Endothelial cell of umbilical vein (primary cell): ENCODE measurements around the gene CAMTA1. TPM values are rescaled to one million over a fixed set of nuclear protein-coding genes. Genes with fewer than 3 reads are reported as not detected.

Experiments used
- BruUV-seq: library from RNA; stranded (reverse); fragments of 400-500 nt; replicated peaks from 2 replicates; lab custom pipeline; 2021; lab: Mats Ljungman, UMichigan
- CTCF ChIA-PET: fragments of 300-600, 350-600 bp; sonication (Branson Sonifier 250); formaldehyde crosslinking; loops from one replicate; lab custom pipeline; 2021; ENCODE audit warnings: antibody characterized with exemption, inconsistent platforms; lab: Charles Lee
- POLR2A ChIA-PET: fragments of 300-600, 350-600 bp; sonication (Branson Sonifier 250); formaldehyde crosslinking; loops from one replicate; lab custom pipeline; 2021; ENCODE audit warnings: antibody characterized with exemption, inconsistent platforms; lab: Charles Lee
- DNase-seq: peaks from one replicate; pipeline ENCODE4 v3.0.0-alpha.2; 2011; ENCODE audit warnings: low read depth, low spot score
- FAIRE-seq: peaks from 2 replicates; lab custom pipeline; 2011; peaks lifted over from hg19 to GRCh38; lab: Jason Lieb, UNC
- H2AFZ ChIP-seq: 2 replicates; pipeline ENCODE4 v1.6.0; 2012; ENCODE audit warnings: low read depth, low read length, control low read depth, inconsistent platforms
- H3K27ac ChIP-seq: 2 replicates; pipeline ENCODE4 v1.5.1; 2011; ENCODE audit warnings: low read depth, mild to moderate bottlenecking, control low read depth, low read length, moderate library complexity; ENCODE audit not compliant: insufficient read depth
- H3K27me3 ChIP-seq, 2 experiments: 2 replicates each; pipeline versions ENCODE4 v1.6.0 to v1.6.1; 2011; ENCODE audit warnings: low read length in 2 of 2, mixed read lengths in 1 of 2; ENCODE audit not compliant: control insufficient read depth in 2 of 2, insufficient read depth in 2 of 2
- H3K36me3 ChIP-seq, 2 experiments: 2 replicates in 1 of 2; 3 replicates in 1 of 2; pipeline ENCODE4 v1.5.1; 2011; ENCODE audit warnings: low read length in 2 of 2, mild to moderate bottlenecking in 1 of 2, moderate library complexity in 1 of 2; ENCODE audit not compliant: control insufficient read depth in 2 of 2, insufficient read depth in 2 of 2; ENCODE audit errors: extremely low read depth in 1 of 2
- H3K4me1 ChIP-seq: 3 replicates; pipeline ENCODE4 v1.5.1; 2011; ENCODE audit warnings: mild to moderate bottlenecking, low read length; ENCODE audit not compliant: control insufficient read depth, insufficient read depth; ENCODE audit errors: extremely low read depth
- H3K4me2 ChIP-seq: 2 replicates; pipeline ENCODE4 v1.6.1; 2011; ENCODE audit warnings: low read length, control low read depth, mixed read lengths; ENCODE audit not compliant: insufficient read depth
- H3K4me3 ChIP-seq, 3 experiments: fragments of 200-600 bp in 1 of 3; sonication (generic), shearing (Covaris generic) in 1 of 3; replicated peaks in 1 of 3; 2 replicates each; pipeline ENCODE4 v1.5.1; 2011 to 2016; ENCODE audit warnings: control low read depth in 3 of 3, low read length in 3 of 3, mild to moderate bottlenecking in 2 of 3, inconsistent platforms in 1 of 3, low read depth in 1 of 3, moderate library complexity in 1 of 3; ENCODE audit not compliant: insufficient read depth in 1 of 3
- H3K79me2 ChIP-seq: 2 replicates; pipeline ENCODE4 v1.6.0; 2012; ENCODE audit warnings: low read length, inconsistent platforms; ENCODE audit not compliant: control insufficient read depth, insufficient read depth
- H3K9ac ChIP-seq: replicated peaks from 2 replicates; pipeline ENCODE3; 2011; ENCODE audit warnings: low read length, control low read depth; ENCODE audit not compliant: insufficient read depth; ENCODE audit errors: extremely low read depth
- H3K9me1 ChIP-seq: replicated peaks from 3 replicates; pipeline ENCODE4 v1.6.0; 2011; ENCODE audit warnings: mild to moderate bottlenecking, low read length; ENCODE audit not compliant: control insufficient read depth, insufficient read depth; ENCODE audit errors: extremely low read depth
- H3K9me3 ChIP-seq: replicated peaks from 2 replicates; pipeline ENCODE4 v1.5.1; 2012; ENCODE audit warnings: low read length, inconsistent platforms; ENCODE audit not compliant: control insufficient read depth, insufficient read depth
- H4K20me1 ChIP-seq: replicated peaks from 2 replicates; pipeline ENCODE3; 2011; ENCODE audit warnings: mild to moderate bottlenecking, low read length; ENCODE audit not compliant: control insufficient read depth, insufficient read depth; ENCODE audit errors: extremely low read depth
- CTCF ChIP-seq, 2 donors: IDR thresholded peaks; 1 replicate in 1 of 2; 2 replicates in 1 of 2; pipeline ENCODE4 v1.5.1; 2011; ENCODE audit warnings: low read length in 2 of 2, mild to moderate bottlenecking in 2 of 2, moderate library complexity in 2 of 2, control low read depth in 1 of 2, inconsistent platforms in 1 of 2, low read depth in 1 of 2; ENCODE audit not compliant: insufficient read depth in 1 of 2; ENCODE audit errors: extremely low read depth in 1 of 2
- EZH2 ChIP-seq: IDR thresholded peaks from 2 replicates; pipeline ENCODE4 v1.6.1; 2012; ENCODE audit warnings: borderline replicate concordance, low read depth, mild to moderate bottlenecking, moderate library complexity, low read length, inconsistent platforms; ENCODE audit not compliant: severe bottlenecking
- FOS ChIP-seq: IDR thresholded peaks from 2 replicates; pipeline ENCODE4 v1.6.1; 2011; ENCODE audit warnings: mild to moderate bottlenecking, low read length, moderate library complexity, borderline replicate concordance; ENCODE audit not compliant: insufficient read depth
- GATA2 ChIP-seq: IDR thresholded peaks from 2 replicates; pipeline ENCODE4 v1.7.0; 2011; ENCODE audit warnings: low read depth, mild to moderate bottlenecking, moderate library complexity, mixed read lengths, low read length; ENCODE audit not compliant: insufficient read length, insufficient read depth
- JUN ChIP-seq: IDR thresholded peaks from 2 replicates; pipeline ENCODE4 v1.6.1; 2011; ENCODE audit warnings: borderline replicate concordance, low read depth; ENCODE audit not compliant: insufficient read length, insufficient read depth
- MAX ChIP-seq: IDR thresholded peaks from 2 replicates; pipeline ENCODE4 v1.6.1; 2011; ENCODE audit not compliant: insufficient read depth, insufficient read length
- MYC ChIP-seq: IDR thresholded peaks from one replicate; pipeline ENCODE4 v1.6.1; 2011; ENCODE audit warnings: mild to moderate bottlenecking, low read depth, low read length
- POLR2A ChIP-seq: IDR thresholded peaks from 2 replicates; pipeline ENCODE4 v1.6.1; 2012; ENCODE audit warnings: low read depth, mild to moderate bottlenecking, control low read depth, low read length
- POLR2AphosphoS5 ChIP-seq: IDR thresholded peaks from 2 replicates; pipeline ENCODE4 v1.6.1; 2012; ENCODE audit warnings: low read depth, mild to moderate bottlenecking, control low read depth, low read length, moderate library complexity; ENCODE audit not compliant: insufficient read depth
- dilution Hi-C: fragments of 300-500 bp; cut with MboI; formaldehyde crosslinking; loops from one replicate; pipeline ENCODE4 v1.15.0; 2019; ENCODE audit warnings: low sequenced_read_pairs; ENCODE audit not compliant: extremely low pct_ligation_motif_present
- intact Hi-C: fragments of 100-400 bp; cut with micrococcal nuclease; formaldehyde crosslinking; loops from one replicate; pipeline ENCODE4 v1.10.0; 2022
- polyA plus RNA-seq, 4 experiments: library from polyadenylated mRNA; depleted of rRNA in 3 of 4; stranded (reverse) in 3 of 4; unstranded in 1 of 4; fragments of >200 nt; gene quantifications; 2 replicates each; pipeline versions ENCODE4 v1.2.1 to v1.2.3, GENCODE V29; 2011 to 2012; ENCODE audit warnings: missing spikeins in 1 of 4
- total RNA-seq: library from RNA; stranded (reverse); gene quantifications from 2 replicates; pipeline ENCODE4 v1.2.3, GENCODE V29; 2021

CAMTA1 gene
- total and polyA plus RNA-seq, 2 donors (not counting 3 experiments of a cell fraction or from before 2014, with no cell fraction given) = 50.8 to 92.7 TPM

- DNase-seq (no peak), FAIRE-seq (no peak)
- Histone ChIP-seq H3K36me3 (no peaks in the 10 kb centered on the region), H2AFZ (no peak overlapping the region), H3K9ac (no peak overlapping the region), H3K4me2 (no peak overlapping the region), H4K20me1 (no peaks in the 10 kb centered on the region), H3K27ac (no peak overlapping the region), H3K27me3 (no peaks in the 10 kb centered on the region), H3K9me3 (no peaks in the 10 kb centered on the region), H3K4me1 (peaks cover 8% of the 10 kb centered on the region), H3K4me3 (no peak overlapping the region), H3K9me1 (no peaks in the 10 kb centered on the region), H3K79me2 (no peaks in the 10 kb centered on the region)
- ChIA-PET CTCF (interaction anchor here (1.6 to 2.7 kb wide), 3 partner anchors 24 to 60 kb away, joined by 4 to 15 read pairs (median 8); no protein-coding TSS in a partner anchor), POLR2A (no interaction called here)
- dilution Hi-C loops (no loop called here), intact Hi-C loops (no loop called here)
- no peak for TF ChIP-seq JUN
- TF ChIP-seq POLR2AphosphoS5 = no peak
- TF ChIP-seq POLR2A = no peak
- no peak for TF ChIP-seq EZH2
- no peak for TF ChIP-seq FOS
- no peak for TF ChIP-seq GATA2
- no peak for TF ChIP-seq CTCF (IDR thresholded peaks at IDR 0.05; ENCODE audit: extremely low read depth in 1 of 2, insufficient read depth in 1 of 2, low read depth in 1 of 2, low read length in 2 of 2)
- TF ChIP-seq MYC = no peak
- TF ChIP-seq MAX = no peak
- no TSS peak for BruUV-seq
Measured at GRCh38 chr1:7727809-7728471, 942.7 kb downstream of the CAMTA1 start.
